IPS DF 6.9 (cell line): ENCODE data around the gene ANP32A.
A peak's percentile ranks its signal among the peaks of the same experiment; 100 is the strongest.

Source experiments
- DNase-seq: peaks from one replicate; pipeline ENCODE4 v3.0.0-alpha.2; 2013; ENCODE audit warnings: low read depth, low spot score
- H3K27ac ChIP-seq: one replicate; pipeline ENCODE4 v1.5.1; 2013; ENCODE audit warnings: low read length, control low read depth
- H3K27me3 ChIP-seq: 2 replicates; pipeline ENCODE4 v1.6.1; 2013; ENCODE audit warnings: mild to moderate bottlenecking, low read length; ENCODE audit not compliant: control insufficient read depth, insufficient read depth
- H3K36me3 ChIP-seq: 2 replicates; pipeline ENCODE4 v1.6.1; 2013; ENCODE audit warnings: low read length; ENCODE audit not compliant: control insufficient read depth, insufficient read depth
- H3K4me1 ChIP-seq: 2 replicates; pipeline ENCODE4 v1.6.1; 2013; ENCODE audit warnings: low read length; ENCODE audit not compliant: control insufficient read depth, insufficient read depth
- H3K4me3 ChIP-seq: 2 replicates; pipeline ENCODE4 v1.5.1; 2013; ENCODE audit warnings: mild to moderate bottlenecking, low read length
- H3K9me3 ChIP-seq: 2 replicates; pipeline ENCODE4 v1.6.1; 2013; ENCODE audit warnings: low read length, inconsistent platforms; ENCODE audit not compliant: control insufficient read depth, insufficient read depth
- WGBS: extraction: QIAGEN DNeasy Blood & Tissue Kit; methylation state at CpG from one replicate; pipeline ENCODE4 v1.1.7; 2013; ENCODE audit warnings: mixed read lengths, missing lambda C conversion rate; ENCODE audit not compliant: insufficient read length, insufficient coverage; 5-methylcytosine and 5-hydroxymethylcytosine counted together

The ANP32A gene

DNA sequence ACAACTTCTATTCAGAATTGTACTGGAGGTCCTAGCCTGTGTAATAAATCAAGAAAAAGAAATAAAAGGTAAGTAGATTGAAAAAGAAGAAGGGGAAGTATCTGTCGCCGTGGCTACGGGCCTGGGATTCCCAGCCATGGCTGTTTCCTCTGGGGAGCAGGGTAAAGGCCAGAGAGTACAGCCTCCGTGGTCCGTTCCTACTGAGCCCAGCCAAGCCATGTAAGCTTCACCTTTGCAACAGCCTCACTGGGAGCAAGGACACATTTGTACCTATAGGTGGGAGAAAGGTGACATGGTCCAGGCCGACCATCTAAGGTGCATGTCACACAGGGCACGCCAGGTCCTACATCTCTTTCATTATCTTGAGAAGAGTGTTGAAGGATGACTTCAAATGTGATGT, 71.3 kb downstream of the ANP32A start:
- no peak for DNase-seq

GRCh38 chr15:68743256-68743655, 77.4 kb downstream of the ANP32A start:
- no CpG with 5 or more reads among the region's 3 CpGs for WGBS
- Histone ChIP-seq H3K9me3 (no peaks in the 10 kb centered on the region), H3K27me3 (no peaks in the 10 kb centered on the region), H3K27ac (no peak overlapping the region), H3K36me3 (no peaks in the 10 kb centered on the region), H3K4me1 (no peaks in the 10 kb centered on the region), H3K4me3 (no peak overlapping the region)
- no peak for DNase-seq

More for the DNA sequence above, 71.3 kb downstream of the ANP32A start:
- H3K36me3 ChIP-seq, result no peaks in the 10 kb centered on the region
- no peaks in the 10 kb centered on the region for H3K4me1 ChIP-seq
- H3K4me3 ChIP-seq, result no peak overlapping the region
- no peaks in the 10 kb centered on the region for H3K27me3 ChIP-seq
- no peak overlapping the region for H3K27ac ChIP-seq
- H3K9me3 ChIP-seq, result no peaks in the 10 kb centered on the region
- WGBS, result no CpG with 5 or more reads among the region's 7 CpGs

DNA sequence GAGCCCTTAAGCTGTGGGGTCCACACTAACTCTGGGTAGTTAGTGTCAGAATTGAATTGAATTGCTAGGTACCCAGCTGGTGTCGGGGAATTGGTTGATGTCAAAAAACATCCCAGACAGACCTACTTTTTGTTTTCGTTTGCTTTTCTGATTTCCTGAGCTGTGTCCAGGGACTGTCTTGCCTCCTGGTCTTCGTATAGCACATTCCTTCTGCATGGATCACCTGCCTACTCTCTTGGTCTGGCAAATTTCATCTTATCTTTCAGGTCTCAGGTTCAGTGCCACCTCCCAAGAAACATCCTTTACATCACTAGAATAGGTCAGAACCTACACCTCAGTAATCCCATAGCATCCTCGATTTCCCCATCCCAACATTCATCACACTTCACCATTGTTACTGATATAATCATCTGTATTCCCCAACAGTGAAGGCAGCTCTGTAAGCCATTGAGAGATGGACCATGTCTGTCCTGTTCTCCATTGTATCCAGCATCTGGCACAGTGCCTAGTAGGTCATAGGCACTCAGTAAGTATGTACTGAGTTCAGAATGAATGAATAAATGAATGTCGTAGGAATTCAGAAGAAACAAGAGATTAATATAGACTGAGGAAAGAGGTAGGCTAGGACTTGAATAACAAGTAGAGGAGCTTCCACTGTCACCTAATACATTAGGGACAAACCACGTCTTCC, 81.2 kb downstream of the ANP32A start:
- no peak for DNase-seq
- Histone ChIP-seq H3K27me3 (no peaks in the 10 kb centered on the region), H3K4me3 (no peak overlapping the region), H3K36me3 (no peaks in the 10 kb centered on the region), H3K27ac (no peak overlapping the region), H3K4me1 (no peaks in the 10 kb centered on the region), H3K9me3 (no peaks in the 10 kb centered on the region)
- WGBS, result 100% methylated on average over 1 of the region's 6 CpGs

DNA sequence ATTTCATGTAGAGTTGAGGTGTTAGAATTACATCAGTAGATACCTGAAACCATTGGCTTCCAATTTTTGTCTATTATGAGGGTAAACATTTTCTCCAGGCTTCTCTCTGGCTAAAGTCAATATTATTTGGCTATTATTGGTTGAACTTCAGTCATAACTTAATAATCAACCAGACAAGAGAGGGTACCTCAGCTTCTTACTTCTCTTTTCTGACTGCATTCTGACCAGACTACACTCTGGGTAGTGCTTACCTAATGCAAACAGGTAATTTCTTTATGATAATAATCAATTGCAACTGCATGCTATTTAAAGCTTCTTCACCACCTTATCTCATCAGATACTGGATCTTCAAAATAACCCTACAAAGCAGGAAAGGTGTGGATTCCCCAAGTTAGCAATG, 85.1 kb downstream of the ANP32A start:
- no peaks in the 10 kb centered on the region for H3K9me3 ChIP-seq
- no peak for DNase-seq
- no peaks in the 10 kb centered on the region for H3K27me3 ChIP-seq
- no peak overlapping the region for H3K27ac ChIP-seq
- H3K36me3 ChIP-seq, result no peaks in the 10 kb centered on the region
- H3K4me3 ChIP-seq, result no peak overlapping the region
- no peaks in the 10 kb centered on the region for H3K4me1 ChIP-seq

GRCh38 chr15:68734881-68735280, 85.8 kb downstream of the ANP32A start:
- no peaks in the 10 kb centered on the region for H3K9me3 ChIP-seq
- no peak for DNase-seq
- H3K36me3 ChIP-seq, result no peaks in the 10 kb centered on the region
- H3K4me1 ChIP-seq, result no peaks in the 10 kb centered on the region
- H3K27ac ChIP-seq, result no peak overlapping the region
- H3K4me3 ChIP-seq, result no peak overlapping the region
- no peaks in the 10 kb centered on the region for H3K27me3 ChIP-seq

- Histone ChIP-seq H3K27ac (no peak overlapping the region), H3K27me3 (no peaks in the 10 kb centered on the region), H3K36me3 (no peaks in the 10 kb centered on the region), H3K4me1 (no peaks in the 10 kb centered on the region), H3K9me3 (no peaks in the 10 kb centered on the region), H3K4me3 (no peak overlapping the region)
- no peak for DNase-seq
Measured at GRCh38 chr15:68734352-68734751, 86.3 kb downstream of the ANP32A start.

DNA sequence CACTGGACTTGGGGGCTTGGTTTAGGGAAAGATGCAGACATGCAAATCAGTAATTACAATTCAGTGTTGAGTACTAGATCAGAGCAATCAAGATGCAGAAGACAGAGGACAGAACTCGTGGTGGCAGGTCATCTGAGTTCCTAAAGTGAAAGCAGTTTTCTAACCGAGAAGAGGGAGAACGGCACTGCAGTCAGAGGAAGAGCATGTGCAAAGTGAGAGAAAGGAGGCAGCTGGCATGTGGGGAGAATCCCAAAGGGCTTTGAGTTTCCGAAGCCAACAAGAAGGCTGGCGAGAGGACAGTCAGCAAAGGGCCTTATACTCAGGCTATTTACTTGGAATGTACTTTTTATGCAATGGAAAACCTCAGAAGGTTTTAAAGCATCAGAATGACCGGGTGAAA, 87.0 kb downstream of the ANP32A start:
- no peak overlapping the region for H3K27ac ChIP-seq
- H3K4me3 ChIP-seq, result no peak overlapping the region
- no peaks in the 10 kb centered on the region for H3K36me3 ChIP-seq
- WGBS, result no CpG with 5 or more reads among the region's 6 CpGs
- DNase-seq, result no peak
- no peaks in the 10 kb centered on the region for H3K4me1 ChIP-seq
- no peaks in the 10 kb centered on the region for H3K9me3 ChIP-seq
- H3K27me3 ChIP-seq, result no peaks in the 10 kb centered on the region

GRCh38 chr15:68732451-68732850, 88.2 kb downstream of the ANP32A start:
- H3K4me1 ChIP-seq, result no peaks in the 10 kb centered on the region
- WGBS, result no CpG with 5 or more reads among the region's 2 CpGs
- no peaks in the 10 kb centered on the region for H3K36me3 ChIP-seq
- no peak overlapping the region for H3K4me3 ChIP-seq
- H3K27ac ChIP-seq, result no peak overlapping the region
- no peaks in the 10 kb centered on the region for H3K27me3 ChIP-seq
- DNase-seq, result no peak
- no peaks in the 10 kb centered on the region for H3K9me3 ChIP-seq

- no peaks in the 10 kb centered on the region for H3K36me3 ChIP-seq
- no peaks in the 10 kb centered on the region for H3K9me3 ChIP-seq
- H3K4me3 ChIP-seq, result no peak overlapping the region; the same call in 1 of the 2 replicates
- DNase-seq, result no peak
- WGBS, result no CpG with 5 or more reads among the region's 15 CpGs
- H3K27ac ChIP-seq, result no peak overlapping the region
- H3K27me3 ChIP-seq, result no peaks in the 10 kb centered on the region
- no peaks in the 10 kb centered on the region for H3K4me1 ChIP-seq
Measured at GRCh38 chr15:68730976-68731897, 89.5 kb downstream of the ANP32A start.

- Histone ChIP-seq H3K36me3 (no peaks in the 10 kb centered on the region), H3K9me3 (no peaks in the 10 kb centered on the region), H3K27ac (no peak overlapping the region), H3K4me1 (no peaks in the 10 kb centered on the region), H3K4me3 (no peak overlapping the region), H3K27me3 (no peaks in the 10 kb centered on the region)
- peak; percentile 31 for DNase-seq
- no CpG with 5 or more reads among the region's 6 CpGs for WGBS
Measured at GRCh38 chr15:68730471-68730919, 90.2 kb downstream of the ANP32A start.
